Large intestine (tissue), 3 donors: ENCODE measurements around the gene CDH12. TPM values are rescaled to one million over a fixed set of nuclear protein-coding genes. Genes with fewer than 3 reads are reported as not detected.
"Not testable (repeated sequence)": the region's sequence is repeated elsewhere in the genome, so short reads cannot be mapped to it uniquely, and the experiment has no call there.

Source experiments
- DNase-seq, 2 donors: peaks; one replicate each; pipeline versions ENCODE4 v3.0.0 to v3.0.0-alpha.2; 2013
- H3K27ac ChIP-seq: one replicate; pipeline ENCODE4 v1.5.1; 2013; ENCODE audit warnings: low read length
- H3K27me3 ChIP-seq: 2 replicates; pipeline ENCODE4 v1.6.1; 2013; ENCODE audit warnings: low read length; ENCODE audit not compliant: control insufficient read depth, insufficient read depth
- H3K36me3 ChIP-seq: 2 replicates; pipeline ENCODE4 v1.6.1; 2013; ENCODE audit warnings: low read length; ENCODE audit not compliant: control insufficient read depth, insufficient read depth
- H3K4me1 ChIP-seq: one replicate; pipeline ENCODE4 v1.6.1; 2013; ENCODE audit warnings: low read length; ENCODE audit not compliant: control insufficient read depth, insufficient read depth
- H3K4me3 ChIP-seq: one replicate; pipeline ENCODE4 v1.5.1; 2013; ENCODE audit warnings: low read length
- H3K9me3 ChIP-seq: one replicate; pipeline ENCODE4 v1.6.1; 2013; ENCODE audit warnings: mild to moderate bottlenecking, low read depth, low read length, moderate library complexity; ENCODE audit not compliant: control insufficient read depth
- WGBS: methylation state at CpG from one replicate; pipeline ENCODE4 v1.1.5; 2013; ENCODE audit warnings: low lambda C conversion rate; ENCODE audit not compliant: insufficient coverage; 5-methylcytosine and 5-hydroxymethylcytosine counted together
- polyA plus RNA-seq: library from polyadenylated mRNA; unstranded; fragments of 120-200 nt; gene quantifications from one replicate; pipeline ENCODE4 v1.2.1, GENCODE V29; 2013

Gene CDH12
- polyA plus RNA-seq, 1 donor = 1.1 TPM

GRCh38 chr5:22293147-22293546 is 560.0 kb downstream of the CDH12 start:
- H3K27me3 ChIP-seq = no peaks in the 10 kb centered on the region
- H3K4me3 ChIP-seq = no peak overlapping the region
- no peak overlapping the region for H3K27ac ChIP-seq
- DNase-seq = no peak
- no CpG with 5 or more reads among the region's 3 CpGs for WGBS
- H3K4me1 ChIP-seq = no peaks in the 10 kb centered on the region
- peaks cover 6% of the 10 kb centered on the region for H3K9me3 ChIP-seq
- H3K36me3 ChIP-seq = no peaks in the 10 kb centered on the region

GRCh38 chr5:22278164-22278563 is 575.0 kb downstream of the CDH12 start:
- H3K4me1 ChIP-seq = no peaks in the 10 kb centered on the region
- no peak for DNase-seq
- H3K27me3 ChIP-seq = no peaks in the 10 kb centered on the region
- no peak overlapping the region for H3K27ac ChIP-seq
- no peaks in the 10 kb centered on the region for H3K9me3 ChIP-seq
- no peaks in the 10 kb centered on the region for H3K36me3 ChIP-seq
- no CpG with 5 or more reads among the region's 1 CpG for WGBS
- no peak overlapping the region for H3K4me3 ChIP-seq

GRCh38 chr5:22277006-22277405 is 576.1 kb downstream of the CDH12 start:
- DNase-seq = no peak
- 100% methylated on average over 1 of the region's 4 CpGs for WGBS
- Histone ChIP-seq H3K4me3 (no peak overlapping the region), H3K9me3 (no peaks in the 10 kb centered on the region), H3K27me3 (no peaks in the 10 kb centered on the region), H3K36me3 (no peaks in the 10 kb centered on the region), H3K27ac (no peak overlapping the region), H3K4me1 (no peaks in the 10 kb centered on the region)

- H3K4me1 ChIP-seq, H3K27me3 ChIP-seq, H3K4me3 ChIP-seq, H3K36me3 ChIP-seq, H3K9me3 ChIP-seq, DNase-seq, H3K27ac ChIP-seq: not testable (repeated sequence)
- 100% methylated on average over 1 of the region's 7 CpGs for WGBS
Measured at GRCh38 chr5:22265855-22266254, 587.3 kb downstream of the CDH12 start.

- no peak overlapping the region for H3K27ac ChIP-seq
- no peak overlapping the region for H3K4me3 ChIP-seq
- H3K4me1 ChIP-seq = no peaks in the 10 kb centered on the region
- no peaks in the 10 kb centered on the region for H3K36me3 ChIP-seq
- 95% methylated on average over 2 of the region's 5 CpGs for WGBS
- H3K27me3 ChIP-seq = no peaks in the 10 kb centered on the region
- H3K9me3 ChIP-seq = no peaks in the 10 kb centered on the region
- DNase-seq = no peak
Measured at GRCh38 chr5:22258139-22258538, 595.0 kb downstream of the CDH12 start.

GRCh38 chr5:22250528-22250927 is 602.6 kb downstream of the CDH12 start:
- H3K27me3 ChIP-seq = no peaks in the 10 kb centered on the region
- H3K36me3 ChIP-seq = no peaks in the 10 kb centered on the region
- no peak for DNase-seq
- H3K27ac ChIP-seq = no peak overlapping the region
- H3K4me1 ChIP-seq = no peaks in the 10 kb centered on the region
- WGBS = 70% methylated on average over 4 of the region's 4 CpGs
- H3K9me3 ChIP-seq = no peaks in the 10 kb centered on the region
- H3K4me3 ChIP-seq = no peak overlapping the region

GRCh38 chr5:22249209-22249729 is 603.9 kb downstream of the CDH12 start:
- no peaks in the 10 kb centered on the region for H3K36me3 ChIP-seq
- H3K4me1 ChIP-seq = no peaks in the 10 kb centered on the region
- no peak for DNase-seq
- no peaks in the 10 kb centered on the region for H3K27me3 ChIP-seq
- H3K9me3 ChIP-seq = no peaks in the 10 kb centered on the region
- 85% methylated on average over 6 of the region's 7 CpGs for WGBS
- H3K27ac ChIP-seq = no peak overlapping the region
- no peak overlapping the region for H3K4me3 ChIP-seq

- Histone ChIP-seq H3K4me1 (no peaks in the 10 kb centered on the region), H3K27me3 (no peaks in the 10 kb centered on the region), H3K36me3 (no peaks in the 10 kb centered on the region), H3K27ac (no peak overlapping the region), H3K4me3 (no peak overlapping the region), H3K9me3 (no peaks in the 10 kb centered on the region)
- no peak for DNase-seq
Measured at GRCh38 chr5:22245770-22246169, 607.4 kb downstream of the CDH12 start.

- no peaks in the 10 kb centered on the region for H3K36me3 ChIP-seq
- H3K4me3 ChIP-seq = no peak overlapping the region
- 89% methylated on average over 2 of the region's 4 CpGs for WGBS
- DNase-seq = no peak
- H3K9me3 ChIP-seq = no peaks in the 10 kb centered on the region
- no peak overlapping the region for H3K27ac ChIP-seq
- no peaks in the 10 kb centered on the region for H3K4me1 ChIP-seq
- no peaks in the 10 kb centered on the region for H3K27me3 ChIP-seq
Measured at GRCh38 chr5:22242532-22242931, 610.6 kb downstream of the CDH12 start.

- no peaks in the 10 kb centered on the region for H3K4me1 ChIP-seq
- H3K4me3 ChIP-seq = no peak overlapping the region
- no peak for DNase-seq
- H3K9me3 ChIP-seq = no peaks in the 10 kb centered on the region
- whole genome bisulfite sequencing = no CpG with 5 or more reads among the region's 1 CpG
- no peaks in the 10 kb centered on the region for H3K27me3 ChIP-seq
- H3K27ac ChIP-seq = no peak overlapping the region
- no peaks in the 10 kb centered on the region for H3K36me3 ChIP-seq
Measured at GRCh38 chr5:22238047-22238446, 615.1 kb downstream of the CDH12 start.

GRCh38 chr5:22226423-22226822 is 626.7 kb downstream of the CDH12 start:
- Histone ChIP-seq H3K4me3 (no peak overlapping the region), H3K9me3 (no peaks in the 10 kb centered on the region), H3K4me1 (no peaks in the 10 kb centered on the region), H3K36me3 (no peaks in the 10 kb centered on the region), H3K27me3 (no peaks in the 10 kb centered on the region), H3K27ac (no peak overlapping the region)
- WGBS = 80% methylated on average over 1 of the region's 2 CpGs
- no peak for DNase-seq
